Stimulated activated CD4-positive, alpha-beta T cell treated with anti-CD3 and anti-CD28 coated beads, TNF-alpha, amount 100 ng/mL, for 1 hour (primary cell): ENCODE data around the gene ITGAD.

Experiments used
- DNase-seq, 3 donors: peaks; one replicate each; pipeline ENCODE4 v3.0.0-alpha.2; 2020; ENCODE audit warnings: low read depth in 3 of 3, low spot score in 1 of 3

The ITGAD gene

DNA sequence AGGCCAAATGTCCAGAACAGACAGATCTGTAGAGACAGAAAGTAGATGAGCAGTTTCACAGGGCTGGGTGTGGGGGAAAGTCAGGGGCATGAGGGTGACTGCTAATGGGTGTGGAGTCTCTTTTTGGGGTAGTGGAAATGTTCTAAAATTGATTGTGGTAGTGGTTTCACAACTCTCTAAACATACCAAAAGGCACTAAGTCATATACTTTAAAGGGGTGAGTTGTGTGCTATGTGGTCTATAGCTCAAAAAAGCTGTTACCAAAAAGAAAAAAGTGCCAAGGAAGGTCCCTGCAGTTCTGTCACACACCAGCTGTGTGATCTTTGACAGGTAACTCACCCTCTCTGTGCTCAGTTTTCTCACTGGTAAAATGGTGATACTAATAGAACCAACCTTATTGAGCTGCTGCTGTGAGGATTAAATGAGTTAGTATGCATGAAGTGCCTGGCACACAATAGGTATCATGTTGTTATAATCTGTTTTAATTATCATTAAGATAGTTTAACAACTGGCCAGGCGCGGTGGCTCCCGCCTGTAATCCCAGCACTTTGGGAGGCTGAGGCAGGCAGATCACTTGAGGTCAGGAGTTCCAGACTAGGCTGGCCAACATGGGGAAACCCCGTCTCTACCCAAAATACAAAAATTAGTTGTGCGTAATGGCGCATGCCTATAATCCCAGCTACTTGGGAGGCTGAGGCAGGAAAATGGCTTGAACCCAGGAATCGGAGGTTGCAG lies 27.8 kb upstream of the ITGAD start:
- DNase-seq = no peak

DNA sequence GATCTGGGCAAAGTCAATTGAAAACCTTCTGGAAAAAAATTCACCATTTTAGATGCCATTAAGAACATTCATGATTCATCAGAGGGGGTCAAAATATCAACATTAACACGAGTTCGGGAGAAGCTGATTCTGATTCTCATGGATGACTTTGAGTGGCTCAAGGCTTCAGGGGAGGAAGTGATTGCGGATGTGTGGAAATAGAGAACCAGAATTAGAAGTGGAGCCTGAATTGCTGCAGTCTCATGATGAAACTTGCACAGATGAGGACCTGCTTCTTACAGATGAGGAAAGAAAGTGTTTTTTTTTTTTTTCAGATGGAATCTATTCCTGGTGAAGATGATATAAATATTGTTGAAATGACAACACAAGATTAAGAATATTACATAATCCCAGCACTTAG lies 25.3 kb upstream of the ITGAD start:
- no peak for DNase-seq

DNA sequence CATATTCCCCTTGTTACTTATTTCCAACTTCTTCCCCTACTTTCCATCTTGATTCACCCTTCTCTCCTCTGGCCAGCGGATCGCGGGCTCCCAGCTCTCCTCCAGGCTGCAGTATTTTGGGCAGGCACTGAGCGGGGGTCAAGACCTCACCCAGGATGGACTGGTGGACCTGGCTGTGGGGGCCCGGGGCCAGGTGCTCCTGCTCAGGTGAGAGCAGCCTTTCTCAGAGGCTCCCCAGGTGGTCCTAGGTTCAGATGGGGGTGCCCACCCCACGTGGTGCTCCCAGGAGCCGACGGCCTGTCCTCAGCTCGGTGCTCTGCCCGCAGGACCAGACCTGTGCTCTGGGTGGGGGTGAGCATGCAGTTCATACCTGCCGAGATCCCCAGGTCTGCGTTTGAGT lies 22.1 kb upstream of the ITGAD start:
- no peak for DNase-seq

DNA sequence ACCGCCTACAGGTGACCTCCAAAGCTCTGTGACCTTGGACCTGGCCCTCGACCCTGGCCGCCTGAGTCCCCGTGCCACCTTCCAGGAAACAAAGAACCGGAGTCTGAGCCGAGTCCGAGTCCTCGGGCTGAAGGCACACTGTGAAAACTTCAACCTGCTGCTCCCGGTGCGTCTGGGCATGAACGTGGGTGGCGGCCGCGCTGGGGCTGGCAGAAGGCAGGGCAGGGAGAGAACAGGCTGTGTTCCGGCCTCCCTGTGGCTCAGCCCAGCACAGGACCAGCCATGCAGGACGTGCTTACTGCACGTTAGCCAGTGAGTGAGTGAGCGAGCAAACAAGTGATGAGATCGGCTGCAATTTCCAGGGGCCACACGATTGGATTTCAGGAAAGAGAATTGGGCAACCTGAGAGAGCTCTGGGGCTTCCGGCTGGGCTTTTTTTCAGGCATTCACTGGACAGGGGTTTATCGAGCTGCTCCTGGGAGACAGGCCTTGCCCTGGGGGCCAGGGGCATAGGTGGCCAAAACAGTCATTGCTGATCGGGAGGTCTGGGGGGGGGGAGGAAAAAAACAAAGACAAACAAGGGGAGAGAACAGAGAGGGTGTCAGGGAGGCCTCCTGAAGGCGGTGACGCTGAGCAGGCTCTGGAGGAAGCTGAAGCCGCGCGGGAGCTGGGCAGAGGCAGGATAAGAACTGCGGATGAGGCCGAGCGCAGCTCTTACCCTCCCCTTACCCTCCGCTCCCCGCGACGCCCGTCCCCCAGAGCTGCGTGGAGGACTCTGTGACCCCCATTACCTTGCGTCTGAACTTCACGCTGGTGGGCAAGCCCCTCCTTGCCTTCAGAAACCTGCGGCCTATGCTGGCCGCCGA lies 21.3 kb upstream of the ITGAD start:
- no peak for DNase-seq

DNA sequence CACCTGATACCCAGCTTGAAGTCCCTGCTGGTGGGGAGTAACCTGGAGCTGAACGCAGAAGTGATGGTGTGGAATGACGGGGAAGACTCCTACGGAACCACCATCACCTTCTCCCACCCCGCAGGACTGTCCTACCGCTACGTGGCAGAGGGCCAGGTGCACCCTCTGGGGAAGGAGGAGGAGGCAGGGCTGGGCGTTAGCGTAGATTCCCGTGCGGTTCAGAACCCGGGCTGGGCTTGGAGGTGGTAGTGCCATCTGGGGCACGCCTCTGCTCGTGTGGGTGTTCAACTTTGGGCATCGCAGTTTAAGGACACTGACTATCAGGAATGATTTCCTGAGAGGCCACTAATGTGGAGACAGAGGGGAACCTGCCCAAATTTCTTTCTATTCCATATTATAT lies 19.9 kb upstream of the ITGAD start:
- DNase-seq = no peak

DNA sequence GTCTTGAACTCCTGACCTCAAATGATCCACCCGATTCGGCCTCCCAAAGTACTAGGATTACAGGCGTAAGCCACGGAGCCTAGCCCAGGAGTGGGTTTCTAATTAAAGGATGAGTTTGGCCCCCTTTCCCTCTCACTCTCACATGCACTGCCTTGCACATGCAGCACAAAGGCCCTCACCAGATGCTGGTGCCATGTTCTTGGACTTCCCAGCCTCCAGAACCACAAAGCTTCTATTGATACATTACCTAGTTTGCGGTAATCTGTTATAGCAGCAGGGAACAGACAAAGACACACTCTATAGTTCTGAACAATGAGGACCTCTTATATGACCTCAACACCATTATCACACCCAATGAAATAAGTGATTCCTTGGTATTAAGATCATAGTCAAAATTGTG lies 17.9 kb upstream of the ITGAD start:
- no peak for DNase-seq

DNA sequence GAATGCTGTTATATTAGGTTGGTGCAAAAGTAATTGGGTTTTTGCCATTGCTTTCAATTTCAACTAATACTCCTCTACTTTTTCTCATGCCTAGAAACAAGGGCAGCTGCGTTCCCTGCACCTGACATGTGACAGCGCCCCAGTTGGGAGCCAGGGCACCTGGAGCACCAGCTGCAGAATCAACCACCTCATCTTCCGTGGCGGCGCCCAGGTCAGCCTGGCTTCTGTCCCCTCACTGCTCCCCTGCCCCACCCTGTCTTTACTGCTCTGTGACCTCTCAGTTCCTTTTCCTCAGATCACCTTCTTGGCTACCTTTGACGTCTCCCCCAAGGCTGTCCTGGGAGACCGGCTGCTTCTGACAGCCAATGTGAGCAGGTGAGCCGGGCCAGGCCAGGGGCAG lies 16.4 kb upstream of the ITGAD start:
- DNase-seq = no peak

DNA sequence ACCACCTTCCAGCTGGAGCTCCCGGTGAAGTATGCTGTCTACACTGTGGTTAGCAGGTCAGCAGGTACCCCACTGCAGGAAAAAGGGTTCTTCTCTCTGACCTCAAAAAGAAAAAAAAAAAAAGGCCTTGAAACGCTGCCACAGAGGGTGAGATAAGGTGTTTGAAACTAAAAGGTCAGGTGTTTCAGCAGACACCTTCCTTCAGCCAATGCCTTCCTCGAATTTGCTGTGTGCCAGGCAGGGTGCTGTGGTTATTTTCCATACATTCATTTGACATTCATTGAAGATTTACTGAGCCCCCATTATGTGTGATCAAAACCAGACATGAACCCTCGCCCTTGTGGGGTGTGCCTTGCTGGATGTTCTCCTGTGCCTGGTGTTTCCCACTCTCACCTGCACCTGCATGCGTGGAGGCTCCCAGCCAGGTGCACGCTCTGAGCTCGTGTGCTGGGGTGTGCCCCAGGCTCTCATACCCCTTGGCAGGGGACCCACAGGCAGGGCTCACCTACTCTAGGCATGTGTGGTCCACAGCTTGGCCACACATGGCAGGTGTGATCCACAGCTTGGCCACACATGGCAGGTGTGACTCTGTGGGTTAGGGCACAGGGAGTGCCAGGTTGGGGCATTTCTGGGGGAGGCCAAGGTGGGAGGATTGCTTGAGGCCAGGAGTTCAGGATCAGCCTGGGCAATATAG lies 15.8 kb upstream of the ITGAD start:
- DNase-seq = no peak

DNA sequence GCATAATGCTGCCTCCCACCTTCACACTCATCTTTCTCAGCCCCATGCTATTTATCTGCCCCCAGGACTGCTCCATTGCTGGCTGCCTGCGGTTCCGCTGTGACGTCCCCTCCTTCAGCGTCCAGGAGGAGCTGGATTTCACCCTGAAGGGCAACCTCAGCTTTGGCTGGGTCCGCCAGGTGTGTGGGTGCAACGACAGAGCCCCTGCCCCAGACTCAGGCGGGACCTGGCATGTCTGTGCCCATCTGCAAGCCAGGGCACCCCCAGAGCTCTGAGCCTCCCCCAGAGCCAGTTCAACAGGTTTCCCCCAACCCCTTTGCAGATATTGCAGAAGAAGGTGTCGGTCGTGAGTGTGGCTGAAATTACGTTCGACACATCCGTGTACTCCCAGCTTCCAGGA lies 12.9 kb upstream of the ITGAD start:
- no peak for DNase-seq

DNA sequence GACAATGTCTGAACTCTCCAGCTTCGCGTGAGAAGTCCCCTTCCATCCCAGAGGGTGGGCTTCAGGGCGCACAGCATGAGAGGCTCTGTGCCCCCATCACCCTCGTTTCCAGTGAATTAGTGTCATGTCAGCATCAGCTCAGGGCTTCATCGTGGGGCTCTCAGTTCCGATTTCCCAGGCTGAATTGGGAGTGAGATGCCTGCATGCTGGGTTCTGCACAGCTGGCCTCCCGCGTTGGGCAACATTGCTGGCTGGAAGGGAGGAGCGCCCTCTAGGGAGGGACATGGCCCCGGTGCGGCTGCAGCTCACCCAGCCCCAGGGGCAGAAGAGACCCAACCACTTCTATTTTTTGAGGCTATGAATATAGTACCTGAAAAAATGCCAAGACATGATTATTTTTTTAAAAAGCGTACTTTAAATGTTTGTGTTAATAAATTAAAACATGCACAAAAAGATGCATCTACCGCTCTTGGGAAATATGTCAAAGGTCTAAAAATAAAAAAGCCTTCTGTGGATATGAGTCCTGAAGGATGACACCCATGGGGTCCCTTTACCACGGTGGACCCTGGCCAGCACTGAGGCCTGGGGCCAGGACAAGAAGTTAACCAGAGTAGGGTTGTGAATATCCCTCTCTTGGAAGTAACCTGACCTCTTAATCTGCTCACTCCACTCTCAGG lies 10.5 kb upstream of the ITGAD start:
- peak in 2 of 3 donors; percentile 8 to 38 for DNase-seq

DNA sequence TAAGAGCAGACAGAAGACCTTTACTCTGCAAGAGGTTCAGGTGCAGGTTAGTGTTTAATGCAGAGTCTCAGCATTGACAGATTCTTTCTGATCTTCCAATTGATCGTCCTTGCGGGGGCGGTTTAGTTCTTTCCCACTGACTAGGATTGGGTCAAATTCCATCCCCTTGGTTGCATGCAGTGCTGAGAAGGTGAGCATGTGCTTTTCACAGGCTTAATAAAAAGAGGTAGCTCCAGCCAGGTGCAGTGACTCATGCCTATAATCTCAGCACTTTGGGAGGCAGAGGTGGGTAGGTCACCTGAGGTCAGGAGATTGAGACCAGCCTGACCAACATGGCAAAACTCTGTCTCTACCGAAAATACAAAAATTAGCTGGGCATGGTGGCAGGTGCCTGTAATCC lies 7.5 kb upstream of the ITGAD start:
- DNase-seq = no peak

DNA sequence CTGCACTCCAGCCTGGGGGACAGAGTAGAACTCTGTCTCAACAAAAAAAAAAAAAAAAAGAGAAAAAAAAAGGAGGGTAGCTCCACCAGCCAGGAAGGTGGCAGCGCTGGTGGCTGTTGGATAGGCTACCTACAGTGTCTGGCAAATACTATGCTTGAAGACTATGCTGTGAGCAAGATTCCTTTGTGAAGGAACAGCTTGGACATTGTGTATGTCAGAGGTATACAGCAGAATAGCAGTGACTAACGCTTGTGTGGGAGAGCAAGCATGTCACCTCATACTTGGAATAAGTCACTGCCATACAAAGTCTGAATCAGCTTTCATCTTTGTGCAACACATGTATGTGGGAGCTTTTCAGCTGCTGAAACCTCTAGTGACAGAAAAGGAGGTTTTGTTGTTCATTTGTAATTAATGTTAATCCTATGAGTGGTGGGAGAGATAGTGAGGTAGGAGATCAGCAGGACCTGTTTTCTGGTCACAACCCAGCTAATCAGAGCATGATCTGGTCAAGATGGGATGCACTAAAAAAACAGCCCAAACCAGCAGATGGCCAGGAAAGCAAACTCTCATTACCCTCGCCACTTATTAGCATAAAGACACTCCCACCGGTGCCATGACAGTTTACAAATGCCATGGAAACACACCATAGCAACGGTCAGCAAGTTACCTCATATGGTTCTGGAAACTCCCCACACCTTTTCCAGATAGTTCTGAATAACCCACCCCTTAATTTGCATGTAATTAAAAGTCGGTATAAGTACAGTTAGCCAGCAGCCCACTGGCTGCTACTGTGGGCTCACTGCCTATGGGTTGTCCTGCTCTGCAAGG lies 6.8 kb upstream of the ITGAD start:
- DNase-seq = no peak

DNA sequence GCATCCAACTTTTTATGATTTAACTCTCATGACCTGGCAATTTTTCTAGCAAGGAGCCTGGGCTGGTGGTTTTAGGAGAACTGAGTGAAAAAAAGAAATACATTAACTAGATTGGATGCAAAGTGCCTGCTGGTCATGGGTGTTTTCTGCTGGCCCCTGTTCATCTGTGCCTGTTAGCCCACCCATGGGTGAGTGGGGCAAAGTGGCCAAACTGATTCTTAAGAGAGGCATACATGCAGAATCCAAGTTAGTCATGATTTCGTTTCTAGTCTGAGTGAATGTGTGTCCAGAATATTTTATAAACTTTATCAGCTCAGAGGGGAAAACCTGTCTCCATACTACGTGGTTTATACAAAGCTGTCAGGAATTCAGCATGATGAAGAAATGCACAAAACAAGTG lies 4.6 kb upstream of the ITGAD start:
- no peak for DNase-seq

DNA sequence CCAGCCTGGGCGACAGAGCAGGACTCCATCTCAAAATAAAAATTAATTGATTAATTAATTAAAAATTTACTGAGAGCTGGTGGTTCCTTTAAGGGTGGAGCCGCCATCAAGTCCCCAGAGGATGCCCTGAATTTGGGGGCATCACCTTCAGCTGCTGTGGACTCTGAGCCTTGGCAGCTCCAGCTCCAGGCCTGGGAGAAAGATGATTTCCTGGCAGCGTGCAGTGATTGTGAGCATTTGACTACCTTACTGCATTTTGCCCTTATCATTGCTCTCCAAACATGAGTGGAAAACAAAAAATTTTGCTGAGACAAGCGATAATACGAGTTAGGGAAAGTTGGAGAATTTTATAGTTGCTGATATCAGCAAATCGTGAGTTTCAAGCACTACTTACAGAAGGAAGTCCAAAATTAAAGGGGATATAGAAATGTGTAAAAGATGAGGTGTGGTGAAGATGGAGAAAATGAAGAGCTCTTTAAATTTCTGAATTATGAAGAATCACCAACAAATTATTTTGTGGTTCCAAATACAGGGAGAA lies 2.6 kb upstream of the ITGAD start:
- no peak for DNase-seq

DNA sequence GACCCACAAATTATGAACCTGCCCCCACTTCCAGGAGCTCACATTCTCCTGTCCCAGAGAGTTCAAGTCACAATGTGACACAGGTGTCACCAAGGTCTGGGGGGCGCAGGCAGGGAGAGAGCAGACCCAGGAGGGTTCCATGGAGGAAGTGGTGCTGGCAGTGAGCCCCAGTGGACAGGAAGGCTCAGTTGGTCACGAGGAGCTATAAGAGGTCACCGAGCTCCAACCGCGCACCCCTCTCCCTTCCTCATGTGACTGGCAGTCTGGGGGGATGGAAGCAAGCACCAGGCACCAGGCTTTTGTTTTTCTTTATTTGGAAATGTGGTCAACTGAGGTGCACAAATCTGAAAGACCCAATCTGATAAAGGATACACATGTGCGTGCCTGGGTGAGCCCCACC lies 2.5 kb downstream of the ITGAD start:
- DNase-seq = no peak

DNA sequence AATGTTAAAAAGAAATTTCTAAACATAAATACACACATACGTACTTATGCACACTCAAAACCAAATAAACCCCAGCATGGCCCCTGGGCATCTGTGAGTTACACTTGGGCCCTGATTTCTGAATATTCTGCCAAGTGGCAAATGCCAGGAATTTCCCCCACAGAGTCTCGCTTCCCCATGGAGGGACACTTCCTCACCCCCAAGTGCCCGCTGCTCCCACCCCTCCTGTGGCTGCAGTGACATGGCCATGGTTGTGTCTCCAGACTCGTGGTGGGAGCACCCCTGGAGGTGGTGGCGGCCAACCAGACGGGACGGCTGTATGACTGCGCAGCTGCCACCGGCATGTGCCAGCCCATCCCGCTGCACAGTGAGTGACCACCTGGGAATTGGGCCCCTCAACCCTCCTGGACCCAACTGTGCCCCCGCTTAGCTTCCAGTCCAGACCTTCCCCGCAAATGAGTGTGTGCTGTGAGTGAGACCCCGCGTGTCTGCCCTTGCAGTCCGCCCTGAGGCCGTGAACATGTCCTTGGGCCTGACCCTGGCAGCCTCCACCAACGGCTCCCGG lies 4.0 kb downstream of the ITGAD start:
- no peak for DNase-seq

DNA sequence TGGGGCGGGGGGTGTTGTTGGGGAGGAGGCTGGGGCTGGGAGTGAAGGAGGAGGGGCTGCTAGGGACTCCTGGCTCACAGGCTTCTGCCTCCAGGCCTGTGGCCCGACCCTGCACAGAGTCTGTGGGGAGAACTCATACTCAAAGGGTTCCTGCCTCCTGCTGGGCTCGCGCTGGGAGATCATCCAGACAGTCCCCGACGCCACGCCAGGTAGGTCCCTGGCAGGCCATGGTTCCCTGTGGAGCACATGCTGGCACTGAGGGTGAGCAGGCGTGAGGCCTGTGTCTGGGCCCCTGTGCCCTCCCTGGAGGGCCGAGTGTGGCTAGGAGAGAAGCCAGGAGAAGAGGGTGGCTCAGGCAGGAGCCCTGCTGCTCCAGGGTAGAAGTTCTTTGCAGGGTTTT lies 4.6 kb downstream of the ITGAD start:
- no peak for DNase-seq

DNA sequence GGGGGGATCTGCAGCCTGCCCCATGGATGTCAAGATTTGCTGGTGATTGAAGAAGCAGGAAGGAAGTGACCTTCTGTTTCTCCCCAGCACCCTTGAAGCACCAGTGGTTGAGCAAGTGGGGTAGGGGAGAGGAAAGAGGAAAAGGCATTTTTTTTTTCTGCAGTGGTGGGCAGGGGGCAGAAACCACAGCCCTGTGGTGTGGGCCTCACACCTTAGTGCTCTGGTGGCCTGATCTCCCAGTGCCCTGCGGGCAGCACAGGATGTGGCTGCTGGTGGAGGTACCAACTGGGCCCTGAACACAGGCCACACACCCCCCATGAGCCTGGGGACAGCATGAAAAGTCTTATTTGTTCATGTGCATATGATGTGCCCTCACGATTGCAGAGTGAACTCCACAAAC lies 7.1 kb downstream of the ITGAD start:
- DNase-seq = no peak

DNA sequence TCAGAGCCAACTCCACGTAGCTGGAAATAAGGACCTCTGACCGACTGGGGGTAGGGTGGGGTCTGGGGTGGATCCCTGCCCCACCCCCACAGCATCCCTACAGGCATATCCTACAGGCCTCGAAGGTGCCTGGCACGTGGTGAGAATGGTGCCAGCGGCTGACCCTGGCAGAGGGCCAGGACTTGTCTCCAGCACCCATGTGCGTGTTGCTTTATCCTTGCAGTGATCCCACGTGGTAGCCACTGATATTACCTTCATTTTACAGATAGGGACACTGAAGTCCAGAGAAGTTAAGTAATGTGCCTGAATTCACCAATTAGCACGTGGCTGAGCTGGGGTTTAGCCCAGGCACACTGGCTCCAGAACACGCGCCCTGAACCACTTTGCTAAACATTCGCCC lies 8.3 kb downstream of the ITGAD start:
- DNase-seq = no peak

DNA sequence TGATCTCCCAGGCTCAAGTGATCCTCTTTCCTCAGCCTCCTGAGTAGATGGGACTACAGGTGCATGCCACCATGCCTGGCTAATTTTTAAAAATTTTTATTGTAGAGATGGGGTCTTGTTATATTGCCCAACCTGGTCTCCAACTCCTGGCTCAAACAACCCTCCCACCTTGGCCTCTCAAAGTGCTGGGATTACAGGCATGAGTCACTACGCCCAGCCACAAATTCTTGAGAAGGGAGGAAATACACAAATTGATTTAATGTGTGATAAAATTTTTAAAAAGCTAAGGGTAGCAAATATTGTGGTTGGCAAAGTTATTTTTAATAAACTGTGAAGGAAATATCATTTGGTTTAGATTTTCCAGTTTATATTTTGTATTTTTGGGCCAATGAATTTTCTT lies 9.6 kb downstream of the ITGAD start:
- DNase-seq = no peak
